ENCODE results near the gene ADARB2.

Gene ADARB2

DNA sequence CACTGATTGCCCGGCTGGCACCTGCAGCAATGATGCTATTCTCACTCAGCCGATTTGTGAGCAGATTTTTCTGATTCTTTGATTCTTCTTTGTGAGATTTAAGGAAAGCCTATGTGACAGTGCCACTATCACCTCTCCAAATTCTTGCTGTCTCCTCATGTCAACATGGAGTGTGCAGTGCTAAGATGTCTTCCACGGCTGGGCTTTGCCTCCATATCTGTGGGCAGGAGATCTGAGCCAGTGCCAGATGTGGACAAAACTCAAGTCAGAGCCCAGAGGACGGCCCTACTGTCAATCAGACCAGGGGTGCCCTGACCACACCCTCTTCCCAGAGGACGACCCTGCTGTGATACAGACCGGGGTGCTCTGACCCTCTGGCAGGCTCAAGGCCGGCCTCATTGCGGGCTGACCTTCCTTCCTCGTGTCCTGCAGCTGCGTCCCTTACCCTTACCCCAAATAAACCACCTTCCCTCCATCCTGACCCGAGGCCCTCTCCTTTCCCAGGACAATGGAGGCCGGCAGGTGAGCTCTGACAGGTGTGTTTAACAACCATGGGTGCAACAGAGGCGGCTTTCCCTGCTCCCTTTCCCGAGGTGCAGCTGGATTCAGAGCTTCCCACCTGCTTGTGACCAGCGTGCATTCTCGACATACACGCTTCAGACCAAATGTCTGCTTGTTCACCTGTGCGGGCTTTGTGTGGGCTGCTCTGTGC is 221.4 kb downstream of the ADARB2 start:
- no peak for DNase-seq

DNA sequence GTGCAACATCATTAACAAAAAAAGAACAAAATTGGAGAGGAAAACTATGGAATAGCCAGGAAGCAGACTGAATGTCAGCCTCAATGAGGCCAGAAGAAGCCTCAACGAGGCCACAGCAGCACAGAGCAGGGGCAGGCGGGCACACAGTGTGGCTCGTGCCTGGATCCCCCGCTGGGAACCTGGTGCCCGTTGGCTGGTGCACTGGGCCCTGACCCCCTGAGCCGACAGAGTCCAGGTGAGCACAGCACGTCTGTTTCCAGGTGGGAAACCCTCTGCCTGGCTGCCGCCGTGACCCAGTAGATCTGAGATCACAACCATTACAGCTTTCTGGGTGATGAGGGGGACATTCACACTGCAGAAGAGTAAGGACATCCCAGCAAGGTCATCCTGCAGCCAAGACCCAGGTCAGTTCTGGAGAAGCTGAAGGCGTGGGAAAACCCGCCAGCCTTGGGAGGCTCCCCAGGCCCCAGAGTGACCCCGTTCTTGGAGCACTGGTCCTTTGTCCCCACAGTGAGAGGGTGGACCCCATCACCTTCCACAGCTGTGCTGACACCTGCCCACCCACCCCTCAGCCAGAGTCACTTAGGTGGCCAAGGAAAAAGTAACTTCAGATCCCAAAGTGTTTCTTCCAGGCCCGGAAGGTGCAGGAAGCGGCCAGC is 222.1 kb downstream of the ADARB2 start:
- no peak for DNase-seq

DNA sequence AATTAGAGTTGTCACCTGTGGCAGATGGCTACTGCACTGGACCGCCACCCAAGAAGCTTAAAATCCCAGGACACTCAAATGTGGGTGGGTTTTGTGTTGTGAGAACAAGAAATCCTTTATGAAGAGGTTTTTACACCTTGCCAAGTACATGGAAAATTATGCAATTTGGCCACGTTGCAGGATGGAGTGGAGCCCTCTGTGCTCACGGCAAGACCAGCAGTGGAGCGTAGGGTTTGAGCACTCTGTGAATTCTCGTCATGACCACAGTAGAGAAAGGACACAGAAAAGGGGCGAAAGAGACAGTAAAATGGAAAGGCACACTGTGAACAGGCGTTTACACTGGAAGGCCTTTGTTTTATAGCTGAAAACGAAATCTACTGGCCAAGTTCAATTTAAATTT is 222.6 kb downstream of the ADARB2 start:
- DNase-seq = no peak

DNA sequence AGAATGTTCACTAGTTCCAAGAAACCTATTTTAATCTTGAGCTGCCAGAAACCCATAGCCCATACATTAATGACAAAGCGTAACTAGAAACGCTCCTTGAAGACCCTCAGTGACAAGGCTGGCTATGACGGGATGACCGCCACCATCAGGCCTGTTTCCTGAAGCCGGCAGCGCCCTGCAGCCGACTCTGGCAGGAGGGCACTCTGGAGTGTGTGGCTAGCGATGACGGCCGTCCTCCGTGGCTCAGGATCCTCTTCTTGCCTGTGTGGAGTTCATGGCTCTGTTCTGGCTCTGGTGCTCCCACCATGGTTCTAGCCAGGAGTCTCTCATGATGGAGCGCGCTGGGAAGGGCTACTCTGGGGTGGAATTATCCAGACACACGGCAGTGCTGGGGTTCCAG is 224.1 kb downstream of the ADARB2 start:
- DNase-seq = no peak

DNA sequence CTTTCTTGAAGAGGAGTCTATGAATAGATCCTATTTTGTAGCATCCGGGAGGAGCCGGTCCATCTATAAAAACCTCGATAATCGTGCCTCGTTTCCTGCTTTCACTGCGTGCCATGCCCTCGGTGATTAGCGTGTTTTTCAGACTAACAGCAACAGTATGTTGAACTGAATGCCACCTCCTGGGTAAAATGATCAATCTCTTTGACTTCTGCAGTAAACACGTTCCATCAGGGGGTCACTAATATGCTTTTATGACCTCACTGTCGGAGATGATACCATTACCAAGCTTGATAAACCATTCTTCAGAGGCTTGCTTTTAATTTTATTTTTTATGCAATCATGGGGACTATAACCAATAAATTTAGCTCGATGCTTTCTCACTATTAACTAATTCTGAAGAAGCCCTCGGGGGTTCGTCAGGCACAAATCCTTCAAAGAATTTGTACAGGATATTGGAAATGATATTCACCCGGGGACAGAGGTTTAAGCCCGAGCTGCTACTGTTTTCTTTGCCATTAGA is 228.3 kb downstream of the ADARB2 start:
- no peak for DNase-seq

DNA sequence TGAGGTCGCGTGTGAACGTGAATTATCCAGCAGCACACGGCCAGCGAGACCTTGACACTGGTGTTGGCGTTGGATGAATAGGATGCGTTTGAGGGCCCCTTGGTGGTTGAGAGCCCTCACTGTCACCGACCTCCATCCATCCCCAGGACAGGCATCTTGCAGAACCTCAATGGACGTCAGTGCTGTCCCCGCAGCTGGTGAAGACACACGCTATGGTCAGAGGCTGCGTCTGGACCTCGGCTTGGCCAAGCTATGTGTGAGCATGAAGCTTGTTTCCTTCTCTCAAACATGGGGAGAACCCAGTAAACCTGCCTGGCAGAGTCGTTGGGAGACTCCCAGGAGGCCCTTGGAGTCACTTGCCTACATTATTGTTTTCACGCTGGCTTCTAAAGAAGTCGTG is 229.2 kb downstream of the ADARB2 start:
- DNase-seq = no peak

DNA sequence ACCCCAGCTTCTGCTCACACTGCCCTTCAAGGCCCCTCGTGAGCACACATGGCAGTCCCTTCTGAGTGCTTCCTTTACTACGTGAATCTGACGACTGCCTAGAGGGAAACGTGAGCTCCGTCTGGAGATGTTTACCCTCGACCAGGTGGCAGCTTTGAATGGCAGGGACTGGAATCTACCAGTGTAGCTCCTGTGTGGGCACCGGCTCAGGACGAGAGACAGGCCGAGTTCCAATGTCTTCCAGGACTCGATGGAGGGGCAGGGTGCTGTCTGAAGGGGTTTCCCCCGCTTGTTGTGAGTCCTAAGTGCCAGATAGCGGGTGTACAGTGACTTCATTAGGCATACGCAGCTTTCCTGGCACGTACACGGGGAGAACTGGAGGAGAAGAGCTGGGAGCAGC is 229.9 kb downstream of the ADARB2 start:
- no peak for DNase-seq

DNA sequence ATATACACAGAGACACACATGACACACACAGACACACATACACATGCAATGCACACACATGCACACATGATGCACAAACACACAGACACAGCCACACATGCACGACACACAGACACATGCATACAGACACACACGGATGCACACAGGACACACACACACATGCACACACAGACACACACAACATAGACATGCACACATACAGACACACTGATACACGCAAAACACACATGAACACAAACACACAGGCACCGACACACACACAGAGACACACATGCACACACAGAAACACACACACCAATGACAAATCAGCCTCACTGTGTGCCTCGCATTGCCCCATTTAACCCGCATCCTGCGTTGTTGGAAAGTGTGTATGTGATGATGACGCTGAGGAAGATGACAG is 232.4 kb downstream of the ADARB2 start:
- DNase-seq = no peak

DNA sequence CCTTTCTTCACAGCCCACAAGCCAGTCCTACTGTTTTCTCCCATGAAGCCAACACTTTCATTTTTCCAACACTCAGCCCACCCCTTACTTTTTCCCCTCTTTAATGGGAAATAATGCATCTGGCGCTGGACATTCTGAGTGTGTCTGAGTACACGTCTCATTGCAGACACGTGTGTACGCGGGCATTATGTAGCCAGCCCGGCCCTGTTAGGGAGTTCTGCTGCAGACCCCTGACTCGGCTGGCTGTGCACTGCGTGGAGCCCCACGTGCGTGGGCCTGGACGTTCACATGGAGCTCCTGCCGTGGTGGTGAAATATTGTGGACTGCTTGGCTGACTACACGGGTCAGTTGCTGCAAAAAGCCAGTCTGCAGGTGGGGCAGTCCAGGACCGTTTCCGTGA is 233.0 kb downstream of the ADARB2 start:
- no peak for DNase-seq

DNA sequence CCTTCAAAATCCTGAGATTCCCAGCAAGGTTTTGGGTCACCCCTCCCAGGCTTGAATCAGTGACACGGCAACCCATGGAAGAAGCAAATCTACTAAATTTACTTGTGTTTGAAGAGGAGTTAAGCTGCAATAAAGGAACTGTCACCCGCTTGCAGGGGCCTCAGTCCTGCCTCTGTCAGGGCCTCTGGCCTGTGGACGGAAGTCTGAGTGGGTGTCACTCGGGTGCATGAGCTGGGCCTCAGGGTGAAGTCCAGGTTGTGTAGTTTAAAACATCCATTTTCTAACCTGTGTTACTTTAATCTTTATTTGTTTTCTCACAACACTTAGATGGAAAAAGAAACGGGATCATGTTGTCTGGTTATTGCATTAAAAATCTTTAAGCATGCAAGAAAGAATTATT is 234.9 kb downstream of the ADARB2 start:
- DNase-seq = no peak

DNA sequence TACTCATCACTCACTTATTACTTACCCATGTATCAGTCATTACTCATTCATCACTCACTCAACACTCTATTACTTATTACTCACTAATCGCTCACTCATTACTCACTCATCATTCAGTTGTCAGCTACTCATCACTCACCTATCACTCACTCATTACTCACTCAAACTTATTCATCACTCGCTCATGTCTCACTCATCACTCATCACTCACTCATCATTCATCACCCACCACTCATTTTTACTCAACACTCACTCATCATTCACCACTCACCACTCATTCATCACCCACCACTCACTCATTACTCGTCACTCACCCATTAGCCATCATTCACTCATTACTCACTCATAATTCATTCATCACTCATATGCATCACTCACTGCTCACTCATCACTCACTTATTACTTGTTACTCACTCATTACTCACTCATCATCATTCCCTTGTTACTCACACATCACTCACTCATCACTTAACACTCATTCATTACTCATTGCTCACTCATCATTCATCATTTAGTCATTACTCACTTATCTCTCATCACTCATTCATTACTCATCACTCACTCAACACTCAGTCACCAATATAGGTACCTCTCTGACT is 237.9 kb downstream of the ADARB2 start:
- no peak for DNase-seq

DNA sequence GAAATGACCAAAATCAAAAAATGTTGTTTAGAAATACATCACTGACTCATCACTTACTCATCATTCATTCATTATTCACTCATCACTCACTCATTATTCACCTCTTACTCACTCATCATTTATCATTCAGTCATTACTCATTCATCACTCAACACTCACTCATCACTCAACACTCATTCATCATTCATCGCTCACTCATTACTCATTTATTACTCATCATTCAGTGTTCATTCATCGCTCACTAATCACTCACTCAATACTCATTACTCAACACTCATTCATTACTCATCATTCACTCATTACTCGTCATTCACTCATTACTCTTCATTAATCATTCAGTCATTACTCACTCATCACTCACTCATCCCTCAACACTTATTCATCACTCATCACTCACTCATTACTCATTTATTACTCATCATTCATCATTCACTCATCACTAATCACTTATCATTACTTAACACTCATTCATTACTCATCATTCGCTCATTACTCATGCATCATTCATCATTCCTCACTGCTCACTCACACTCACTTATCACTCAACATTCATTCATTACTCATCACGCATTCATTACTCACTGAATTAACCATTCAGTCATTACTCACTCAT is 238.5 kb downstream of the ADARB2 start:
- no peak for DNase-seq

DNA sequence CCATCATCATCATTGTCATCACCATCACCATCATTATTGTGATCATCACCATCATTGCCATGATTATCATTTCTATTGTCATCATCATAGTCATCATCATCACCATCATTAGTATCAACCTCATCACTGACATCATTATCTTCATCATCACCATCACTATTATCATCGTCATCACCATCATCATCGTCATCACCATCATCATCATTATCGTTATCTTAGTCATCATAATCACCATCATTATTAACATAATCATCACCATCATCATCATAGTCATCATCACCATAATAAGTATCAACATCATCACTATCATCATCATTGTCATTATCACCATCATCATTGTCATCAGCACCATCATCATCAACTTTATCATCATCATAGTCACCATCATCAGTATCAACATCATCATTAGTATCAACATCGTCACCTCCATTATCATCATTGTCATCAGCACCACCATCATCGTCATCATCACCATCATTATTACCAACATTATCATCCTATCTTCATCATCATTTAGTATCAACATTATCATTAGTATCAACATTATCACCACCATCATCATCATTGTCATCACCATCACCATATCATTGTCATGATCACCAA is 241.3 kb downstream of the ADARB2 start:
- DNase-seq = no peak

DNA sequence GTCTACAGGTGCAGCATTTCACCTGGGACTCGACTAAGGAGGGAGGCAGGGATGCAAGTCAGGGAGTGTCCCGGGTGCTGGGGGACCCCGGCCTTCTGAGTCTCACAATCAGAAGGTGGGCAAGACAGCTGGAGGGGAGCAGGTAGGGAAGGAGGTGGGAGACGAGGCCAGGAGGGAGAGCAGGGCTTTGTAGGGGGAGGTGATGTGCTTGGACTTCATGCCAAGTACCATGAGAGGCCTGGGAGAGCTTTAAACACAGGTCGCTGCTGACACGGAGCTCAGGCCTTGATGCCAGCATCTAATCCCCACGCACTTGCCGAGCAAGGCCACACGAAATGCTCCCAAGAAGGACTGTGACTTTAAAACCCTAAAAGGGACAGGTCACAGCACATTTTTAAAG is 244.7 kb downstream of the ADARB2 start:
- DNase-seq = no peak

DNA sequence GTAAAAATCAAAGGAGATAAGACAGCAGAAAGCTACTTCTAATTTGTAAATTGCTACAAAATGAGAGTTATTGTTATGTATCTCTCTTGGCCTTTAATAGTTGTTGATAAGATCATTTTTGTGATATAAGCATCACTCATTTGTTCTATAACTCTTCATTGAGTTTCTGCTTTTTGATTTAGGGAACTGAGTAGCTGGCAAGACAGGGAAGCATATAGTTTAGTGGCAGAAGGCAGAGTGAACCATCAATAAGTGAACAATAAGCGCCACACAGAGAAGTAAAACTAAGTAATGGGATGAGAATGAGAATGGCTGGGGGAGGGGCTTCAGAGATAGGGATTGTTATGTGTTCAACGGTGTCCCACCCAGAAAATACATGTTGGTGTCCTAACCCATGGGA is 245.4 kb downstream of the ADARB2 start:
- no peak for DNase-seq

DNA sequence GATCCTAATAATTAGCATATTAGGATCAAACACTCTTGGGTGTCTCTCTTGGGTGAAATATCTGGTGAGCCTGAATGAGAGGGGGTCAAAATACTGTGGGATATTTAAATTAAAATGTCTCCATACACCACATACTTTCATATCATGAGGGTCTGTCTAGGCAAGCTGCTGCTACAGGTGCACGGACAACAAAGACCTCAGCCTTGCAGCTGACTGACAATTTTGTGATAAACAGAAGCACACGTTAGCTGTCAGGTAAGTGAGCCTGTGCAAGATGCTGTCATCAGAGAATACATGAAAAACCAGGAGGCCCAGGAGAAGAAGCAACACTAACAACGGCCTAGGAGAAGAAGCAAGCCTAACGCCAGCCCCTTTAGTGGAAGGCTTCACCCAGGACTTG is 247.5 kb downstream of the ADARB2 start:
- DNase-seq = no peak

DNA sequence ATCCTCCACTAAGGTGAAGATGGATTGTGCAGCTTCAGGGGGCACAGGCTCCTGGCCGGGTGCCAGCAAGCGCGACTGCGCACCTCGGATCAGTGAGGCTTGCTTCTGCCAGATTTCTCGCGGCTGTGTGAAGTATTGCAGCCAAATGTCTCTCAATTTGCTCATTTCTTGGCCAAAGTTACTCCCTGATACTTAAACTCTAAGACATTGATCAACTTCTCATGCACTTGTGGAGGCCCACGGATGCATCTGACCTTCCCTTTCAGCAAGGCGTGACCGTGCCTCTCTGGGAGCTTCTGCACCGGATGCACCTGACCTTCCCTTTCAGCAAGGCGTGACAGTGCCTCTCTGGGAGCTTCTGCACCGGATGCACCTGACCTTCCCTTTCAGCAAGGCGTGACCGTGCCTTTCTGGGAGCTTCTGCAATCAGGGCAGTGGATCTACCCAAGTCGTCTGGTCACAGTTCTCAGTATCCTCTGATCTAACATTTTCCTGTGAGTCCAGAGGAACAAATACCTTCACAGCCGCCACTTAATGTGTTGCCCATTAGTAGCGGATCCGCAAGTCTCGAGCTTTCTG is 248.3 kb downstream of the ADARB2 start:
- no peak for DNase-seq

DNA sequence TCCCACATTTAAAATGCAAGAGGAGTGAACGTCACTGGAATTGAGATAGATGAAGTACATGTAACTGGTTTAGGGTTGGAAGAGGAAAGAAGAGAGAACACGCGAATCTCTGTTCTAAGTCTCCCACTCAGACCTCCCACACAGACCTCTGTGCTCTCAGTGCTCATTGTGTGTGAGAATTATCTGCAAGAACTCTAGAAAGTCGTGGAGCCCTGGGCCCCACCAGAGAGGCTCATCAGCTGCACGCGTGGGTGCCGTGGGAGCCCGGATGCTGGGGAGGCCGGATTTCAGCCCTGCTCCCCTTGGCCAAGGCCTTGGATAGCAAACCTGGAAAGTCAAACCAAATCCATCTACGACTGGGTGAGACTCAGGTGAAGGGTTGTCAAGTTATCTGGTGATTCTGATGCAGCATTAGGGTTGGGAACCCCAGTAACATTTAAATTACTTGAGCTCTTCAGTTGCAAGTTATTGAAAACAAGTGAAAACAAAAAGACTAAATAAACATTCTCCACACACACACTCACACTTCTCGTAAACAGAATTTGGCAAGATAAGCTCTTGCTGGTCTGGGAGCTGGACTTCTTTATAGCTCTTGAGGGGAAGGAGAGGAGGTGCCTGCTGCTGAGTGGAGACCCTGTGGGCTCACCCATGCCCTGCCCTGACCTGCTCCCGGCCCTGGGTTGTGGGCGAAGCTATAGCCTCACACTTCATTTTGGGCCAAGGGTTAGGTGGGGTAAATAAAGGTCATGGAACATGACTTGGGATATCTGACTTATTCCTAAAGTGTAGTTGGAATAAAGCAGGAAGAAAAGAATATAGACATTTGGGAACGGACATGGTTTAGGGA is 250.3 kb downstream of the ADARB2 start:
- DNase-seq = no peak

DNA sequence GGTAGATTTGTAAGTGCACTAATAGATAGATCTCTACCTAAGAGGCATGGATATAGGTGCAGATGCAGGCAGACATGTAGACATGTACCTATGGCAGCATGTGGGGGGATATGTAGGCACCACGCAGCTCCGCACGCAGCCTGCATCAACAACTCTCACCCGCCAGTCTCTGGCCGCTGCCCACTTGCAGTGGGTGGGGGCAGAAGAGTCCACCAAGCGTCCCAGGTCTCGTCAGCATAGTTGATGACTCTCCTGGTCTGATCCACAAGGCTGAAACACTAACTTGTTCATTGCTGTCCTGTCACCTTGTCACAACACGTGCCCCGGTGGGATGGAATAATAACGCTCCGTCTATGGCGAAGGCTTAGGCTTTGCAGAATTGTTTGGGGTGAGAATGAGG is 252.0 kb downstream of the ADARB2 start:
- no peak for DNase-seq

DNA sequence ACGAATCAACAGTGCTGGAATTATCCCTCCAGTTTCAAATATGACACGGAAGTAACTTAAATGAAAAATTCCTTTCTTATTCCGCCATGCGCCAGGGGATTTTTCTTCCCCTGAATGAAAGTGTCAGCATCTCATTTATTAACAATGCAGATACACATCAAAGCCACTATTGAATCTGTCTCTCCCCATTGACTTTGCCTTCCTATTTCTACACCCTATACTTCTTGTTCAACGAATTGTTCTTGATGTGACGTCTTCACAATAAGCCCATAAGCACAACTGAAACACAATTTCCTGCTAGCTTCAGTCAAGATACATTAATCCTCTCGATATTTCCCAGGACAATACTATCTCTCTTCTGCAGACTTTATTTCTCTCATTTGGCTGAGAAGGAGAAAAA is 253.5 kb downstream of the ADARB2 start:
- DNase-seq = no peak

DNA sequence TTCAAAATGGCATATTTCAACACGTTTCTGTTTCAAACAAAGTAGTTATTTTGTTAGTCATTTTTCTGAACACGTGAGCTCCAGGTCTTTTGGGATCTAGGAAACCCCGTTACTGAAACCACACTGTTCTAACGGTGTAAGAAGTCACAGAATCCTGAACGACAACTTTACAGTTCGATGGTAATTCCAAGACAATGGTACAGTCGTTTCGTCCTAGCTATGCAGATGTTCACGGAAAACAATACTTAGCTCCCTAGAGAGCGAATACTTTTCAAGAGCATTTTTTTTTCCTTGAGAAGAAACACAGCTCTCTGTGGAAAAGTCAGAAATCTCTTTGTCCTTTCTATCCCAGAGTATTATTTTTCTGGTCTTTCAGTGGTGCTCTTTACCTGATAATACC is 254.1 kb downstream of the ADARB2 start:
- DNase-seq = no peak

DNA sequence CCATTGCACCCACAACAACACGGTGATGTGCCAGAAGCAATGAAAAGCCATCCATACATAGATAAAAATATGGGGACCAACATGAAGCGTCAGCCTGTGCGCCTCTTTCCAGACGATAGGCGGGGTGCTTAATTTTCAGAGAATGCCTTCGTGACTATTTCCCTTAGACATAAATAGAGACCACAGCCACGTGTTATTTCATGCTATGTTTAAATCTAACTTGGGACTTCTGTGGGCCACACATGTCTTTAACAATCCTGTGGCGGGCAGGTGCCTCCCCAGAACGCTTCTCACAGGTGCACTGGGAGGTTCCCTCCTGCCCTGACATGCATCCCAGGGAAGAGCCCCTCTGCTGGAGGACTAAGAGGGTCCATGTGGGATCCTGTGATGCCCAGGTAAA is 259.7 kb downstream of the ADARB2 start:
- DNase-seq = no peak
